Kidney capillary endothelial cell (primary cell): ENCODE measurements around the gene FABP7.

Experiments
- DNase-seq: peaks from one replicate; pipeline ENCODE4 v3.0.0-alpha.2; 2018; ENCODE audit warnings: low spot score

The FABP7 gene

GRCh38 chr6:122798099-122798641 is 18.7 kb downstream of the FABP7 start:
- peak; percentile 44 for DNase-seq

- no peak for DNase-seq
These were observed 19.7 kb downstream of the FABP7 start for GRCh38 chr6:122799140-122799745.

GRCh38 chr6:122799916-122800686 is 20.6 kb downstream of the FABP7 start:
- no peak for DNase-seq

GRCh38 chr6:122800906-122801305 is 21.4 kb downstream of the FABP7 start:
- no peak for DNase-seq

- DNase-seq, result no peak
These were observed 21.9 kb downstream of the FABP7 start for GRCh38 chr6:122801397-122801796.

GRCh38 chr6:122803171-122803661 is 23.7 kb downstream of the FABP7 start:
- no peak for DNase-seq

- no peak for DNase-seq
These were observed 25.5 kb downstream of the FABP7 start for GRCh38 chr6:122804962-122805485.

GRCh38 chr6:122806291-122806690 is 26.8 kb downstream of the FABP7 start:
- no peak for DNase-seq

- no peak for DNase-seq
These were observed 28.8 kb downstream of the FABP7 start for GRCh38 chr6:122808121-122808885.

- no peak for DNase-seq
These were observed 29.5 kb downstream of the FABP7 start for GRCh38 chr6:122809001-122809400.

GRCh38 chr6:122809691-122810090 is 30.2 kb downstream of the FABP7 start:
- no peak for DNase-seq

GRCh38 chr6:122810189-122810588 is 30.7 kb downstream of the FABP7 start:
- DNase-seq, result no peak

GRCh38 chr6:122817358-122817757 is 37.8 kb downstream of the FABP7 start:
- DNase-seq, result no peak

- no peak for DNase-seq
These were observed 38.2 kb downstream of the FABP7 start for GRCh38 chr6:122817766-122818165.

- DNase-seq, result no peak
These were observed 39.4 kb downstream of the FABP7 start for GRCh38 chr6:122818866-122819265.

- no peak for DNase-seq
These were observed 41.6 kb downstream of the FABP7 start for GRCh38 chr6:122821095-122821494.

GRCh38 chr6:122825163-122825562 is 45.6 kb downstream of the FABP7 start:
- DNase-seq, result no peak

- no peak for DNase-seq
These were observed 49.9 kb downstream of the FABP7 start for GRCh38 chr6:122829456-122829855.

- DNase-seq, result no peak
These were observed 52.0 kb downstream of the FABP7 start for GRCh38 chr6:122831511-122831910.

- DNase-seq, result no peak
These were observed 52.9 kb downstream of the FABP7 start for GRCh38 chr6:122832459-122832858.

GRCh38 chr6:122833021-122833491 is 53.5 kb downstream of the FABP7 start:
- DNase-seq, result no peak
